Stimulated activated CD4-positive, alpha-beta T cell treated with anti-CD3 and anti-CD28 coated beads, Interleukin-4, amount 100 ng/mL, for 24 hours (primary cell): ENCODE data around the gene RNF157.

ENCODE experiments used
- DNase-seq: peaks from one replicate; pipeline ENCODE4 v3.0.0-alpha.2; 2020

RNF157 gene

GRCh38 chr17:76138896-76139752 is 101.2 kb downstream of the RNF157 start:
- DNase-seq, result no peak

- DNase-seq, result no peak
Observed at GRCh38 chr17:76138234-76138895, 101.9 kb downstream of the RNF157 start.

- no peak for DNase-seq
Observed at GRCh38 chr17:76137351-76138233, 102.7 kb downstream of the RNF157 start.

- no peak for DNase-seq
Observed at GRCh38 chr17:76137001-76137350, 103.3 kb downstream of the RNF157 start.

- DNase-seq, result no peak
Observed at GRCh38 chr17:76136276-76137000, 103.9 kb downstream of the RNF157 start.

GRCh38 chr17:76135810-76136188 is 104.5 kb downstream of the RNF157 start:
- no peak for DNase-seq

- DNase-seq, result no peak
Observed at GRCh38 chr17:76134911-76135809, 105.1 kb downstream of the RNF157 start.

GRCh38 chr17:76132574-76133338 is 107.5 kb downstream of the RNF157 start:
- no peak for DNase-seq

- DNase-seq, result no peak
Observed at GRCh38 chr17:76131692-76132573, 108.4 kb downstream of the RNF157 start.

GRCh38 chr17:76131051-76131691 is 109.1 kb downstream of the RNF157 start:
- DNase-seq, result no peak

- no peak for DNase-seq
Observed at GRCh38 chr17:76130473-76130872, 109.8 kb downstream of the RNF157 start.

- DNase-seq, result no peak
Observed at GRCh38 chr17:76125922-76126321, 114.4 kb downstream of the RNF157 start.

- DNase-seq, result no peak
Observed at GRCh38 chr17:76125391-76125675, 115.0 kb downstream of the RNF157 start.

- no peak for DNase-seq
Observed at GRCh38 chr17:76124582-76125390, 115.5 kb downstream of the RNF157 start.

- no peak for DNase-seq
Observed at GRCh38 chr17:76123749-76124581, 116.3 kb downstream of the RNF157 start.

GRCh38 chr17:76123191-76123499 is 117.1 kb downstream of the RNF157 start:
- DNase-seq, result no peak

- no peak for DNase-seq
Observed at GRCh38 chr17:76122431-76123190, 117.7 kb downstream of the RNF157 start.
